ENCODE results near the gene PNPLA3.

PNPLA3 gene

DNA sequence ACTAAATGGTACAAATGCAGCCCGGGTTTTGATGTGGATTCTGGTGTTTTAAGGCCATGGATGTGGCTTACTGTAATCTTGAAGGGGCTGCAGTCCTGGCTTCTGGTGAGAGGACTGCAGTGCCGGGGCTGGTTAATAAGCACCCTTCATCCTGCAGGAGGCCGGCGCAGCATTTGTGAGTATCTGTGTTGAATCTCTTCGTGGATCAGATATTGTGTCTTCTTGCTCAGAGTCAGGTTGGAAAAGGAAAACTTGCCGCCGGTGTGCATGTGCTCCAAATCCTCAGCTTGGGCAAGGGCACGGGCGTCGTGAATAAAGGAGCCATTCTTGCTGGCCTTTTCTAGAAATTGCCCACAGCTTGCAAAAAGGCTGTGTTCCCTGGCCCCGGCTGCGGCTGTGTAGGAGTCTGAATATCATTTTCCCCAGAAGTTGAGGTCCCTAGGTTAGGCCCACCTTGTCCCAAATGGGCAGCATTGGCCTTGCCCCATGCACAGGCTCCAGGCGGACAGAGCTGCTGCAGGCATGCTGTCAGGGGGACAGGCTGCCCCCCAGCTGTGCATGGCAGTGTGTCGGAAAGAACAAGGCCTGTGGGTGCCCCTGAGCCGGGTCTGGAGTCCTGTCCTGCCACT lies 71.6 kb downstream of the PNPLA3 start:
- no peak for DNase-seq

DNA sequence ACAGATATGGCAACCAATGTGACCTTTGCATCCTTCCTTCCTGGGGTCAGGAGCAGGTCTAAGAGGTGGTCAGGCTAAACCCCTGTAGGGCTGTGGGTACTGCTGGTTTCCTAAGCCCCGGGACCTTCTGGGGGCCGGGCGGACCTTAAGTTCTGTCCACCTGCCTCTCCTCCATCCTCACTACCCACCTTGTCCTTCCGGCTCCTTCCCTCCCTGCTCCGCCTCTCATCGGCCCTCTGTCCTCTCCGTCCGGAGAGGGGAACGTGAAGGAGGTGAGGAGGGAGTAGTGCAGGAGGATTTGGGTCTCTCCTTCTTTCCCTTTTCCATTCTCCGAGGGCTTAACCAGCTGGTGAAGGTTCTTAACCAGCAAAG lies 72.2 kb downstream of the PNPLA3 start:
- DNase-seq, result no peak

DNA sequence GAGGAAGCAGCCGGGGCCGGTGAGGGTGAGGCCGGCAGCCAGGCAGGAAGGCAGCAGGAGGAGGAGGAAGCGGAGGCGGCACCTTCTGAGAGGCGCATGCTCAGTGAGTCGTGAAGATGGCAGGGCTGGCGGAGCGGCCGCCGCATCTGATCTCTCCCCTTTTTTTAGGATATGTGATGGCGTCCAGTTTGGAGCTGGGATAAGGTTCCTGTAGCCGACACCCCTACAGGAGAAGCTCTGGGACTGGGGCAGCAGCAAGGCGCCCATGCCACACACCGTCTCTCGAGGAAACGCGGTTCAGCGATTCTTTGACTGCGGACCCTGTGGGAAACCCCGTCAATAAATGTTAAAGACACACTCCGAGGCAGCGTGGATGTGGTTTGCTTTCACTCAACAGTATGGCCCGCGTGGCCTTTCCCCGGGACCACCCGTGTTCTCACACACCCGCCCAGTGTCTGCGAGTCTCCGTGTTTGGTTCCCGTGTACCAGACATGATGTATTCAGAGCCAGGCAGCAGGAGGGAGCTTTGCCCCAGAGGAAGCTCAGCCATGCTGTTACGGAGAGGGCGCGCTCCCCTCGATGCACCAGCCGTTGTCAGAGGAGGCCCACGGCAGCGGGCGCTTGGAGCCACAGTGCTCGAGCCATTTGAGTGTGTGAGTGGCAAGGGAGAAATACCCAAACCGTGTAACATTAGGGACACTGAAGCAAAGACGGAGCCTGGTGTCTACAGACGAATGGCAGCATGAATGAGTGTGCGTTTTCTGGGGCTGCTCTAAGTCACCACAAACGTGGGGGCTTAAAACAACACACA lies 72.8 kb downstream of the PNPLA3 start:
- no peak for DNase-seq

DNA sequence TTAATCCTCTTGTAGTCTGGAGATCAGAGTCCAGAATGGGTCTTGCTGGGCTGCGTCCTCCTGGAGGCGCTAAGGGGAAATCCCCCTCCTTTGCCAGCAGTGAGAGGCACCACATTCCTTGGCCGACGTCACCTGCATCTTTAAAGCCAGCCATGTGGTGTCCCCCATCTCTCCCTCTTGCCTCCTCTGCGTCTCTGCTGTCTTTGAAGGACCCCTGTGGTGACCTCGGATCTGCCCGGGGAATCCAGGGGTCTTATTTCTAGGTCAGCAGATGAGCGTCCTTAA lies 73.3 kb downstream of the PNPLA3 start:
- no peak for DNase-seq

Data from fibroblast of skin of right biceps (primary cell).